ENCODE data around the gene SEC14L2.
"Not testable (repeated sequence)": the region's sequence is repeated elsewhere in the genome, so short reads cannot be mapped to it uniquely, and the experiment has no call there.

The SEC14L2 gene

GRCh38 chr22:30426388-30427353 is 29.9 kb downstream of the SEC14L2 start:
- DNase-seq, result peak in 11 of 14 donors; percentile 5 to 62 (median 34)

- no peak for DNase-seq
Observed at GRCh38 chr22:30427871-30428270, 31.1 kb downstream of the SEC14L2 start.

- DNase-seq, result no peak
Observed at GRCh38 chr22:30429887-30430286, 33.1 kb downstream of the SEC14L2 start.

- DNase-seq, result no peak
Observed at GRCh38 chr22:30430933-30431332, 34.1 kb downstream of the SEC14L2 start.

GRCh38 chr22:30432096-30432495 is 35.3 kb downstream of the SEC14L2 start:
- DNase-seq, result no peak

GRCh38 chr22:30432520-30432919 is 35.7 kb downstream of the SEC14L2 start:
- no peak for DNase-seq

GRCh38 chr22:30433227-30433626 is 36.4 kb downstream of the SEC14L2 start:
- no peak for DNase-seq

GRCh38 chr22:30433773-30434172 is 37.0 kb downstream of the SEC14L2 start:
- no peak for DNase-seq

GRCh38 chr22:30434843-30435242 is 38.0 kb downstream of the SEC14L2 start:
- DNase-seq, result no peak

GRCh38 chr22:30435674-30436126 is 38.9 kb downstream of the SEC14L2 start:
- DNase-seq, result no peak

GRCh38 chr22:30436196-30436595 is 39.4 kb downstream of the SEC14L2 start:
- no peak for DNase-seq

- no peak for DNase-seq
Observed at GRCh38 chr22:30438559-30438958, 41.7 kb downstream of the SEC14L2 start.

GRCh38 chr22:30439226-30439625 is 42.4 kb downstream of the SEC14L2 start:
- DNase-seq, result no peak

GRCh38 chr22:30439836-30440235 is 43.0 kb downstream of the SEC14L2 start:
- no peak for DNase-seq

- DNase-seq, result no peak
Observed at GRCh38 chr22:30441088-30441487, 44.3 kb downstream of the SEC14L2 start.

GRCh38 chr22:30444632-30445437 is 48.0 kb downstream of the SEC14L2 start:
- DNase-seq, result peak in 9 of 14 donors; percentile 18 to 68 (median 28)

- DNase-seq, result no peak
Observed at GRCh38 chr22:30445438-30446145, 48.8 kb downstream of the SEC14L2 start.

- no peak for DNase-seq
Observed at GRCh38 chr22:30447656-30448055, 50.8 kb downstream of the SEC14L2 start.

- not testable (repeated sequence) for DNase-seq
Observed at GRCh38 chr22:30451488-30451887, 54.7 kb downstream of the SEC14L2 start.

GRCh38 chr22:30452861-30453260 is 56.0 kb downstream of the SEC14L2 start:
- no peak for DNase-seq

- DNase-seq, result no peak
Observed at GRCh38 chr22:30453731-30454510, 57.1 kb downstream of the SEC14L2 start.

Data from C1 segment of cervical spinal cord (tissue), 14 donors.